GM19023 (cell line): ENCODE data around the gene CELF3.
"Not testable (repeated sequence)": the region's sequence is repeated elsewhere in the genome, so short reads cannot be mapped to it uniquely, and the experiment has no call there.

Source experiments
- ATAC-seq: cut with Tn5 transposase; IDR thresholded peaks from one replicate; pipeline ENCODE4 v1.9.1; 2021; ENCODE audit warnings: mild to moderate bottlenecking, moderate library complexity; ENCODE audit not compliant: unreplicated experiment

CELF3 gene

DNA sequence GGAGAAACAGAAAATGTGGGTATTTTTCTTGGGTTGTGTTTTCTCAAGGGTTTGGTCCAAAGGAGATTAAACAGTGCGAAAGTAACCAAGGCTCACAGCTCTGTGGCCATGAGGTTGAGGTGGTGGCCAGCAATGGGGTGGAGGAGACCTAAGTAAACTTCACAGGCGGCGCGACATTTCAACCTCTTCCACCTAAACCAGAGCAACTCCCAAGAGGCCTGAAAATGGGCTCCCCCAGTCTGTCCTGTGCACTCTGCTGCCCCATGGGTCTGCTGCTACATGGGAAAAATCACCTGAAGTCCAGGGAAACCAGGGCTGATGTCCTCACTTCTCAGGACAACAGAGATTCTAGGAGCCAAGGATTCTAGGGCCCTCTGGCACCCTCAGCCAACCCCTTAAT, 12.4 kb downstream of the CELF3 start:
- no peak for ATAC-seq

DNA sequence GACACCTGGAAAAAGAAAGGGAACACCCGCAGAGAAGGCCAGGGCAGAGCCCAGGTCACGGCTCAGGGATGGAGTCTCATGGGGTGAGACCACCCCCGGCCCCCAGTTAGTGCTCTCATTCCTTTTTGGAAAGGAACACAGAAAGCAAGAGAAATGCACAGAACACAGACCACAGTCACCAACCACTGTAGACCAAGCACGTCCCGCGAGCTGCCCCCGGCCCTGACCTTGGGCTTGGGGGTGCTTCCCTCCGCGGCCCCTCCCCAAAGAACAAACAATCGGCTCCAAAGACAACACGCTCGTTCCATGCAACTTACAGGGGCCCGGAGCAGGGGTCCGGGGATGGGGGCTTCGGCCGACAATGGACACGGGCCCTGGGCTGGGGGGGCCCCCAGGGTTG, 12.8 kb downstream of the CELF3 start:
- ATAC-seq, result no peak

DNA sequence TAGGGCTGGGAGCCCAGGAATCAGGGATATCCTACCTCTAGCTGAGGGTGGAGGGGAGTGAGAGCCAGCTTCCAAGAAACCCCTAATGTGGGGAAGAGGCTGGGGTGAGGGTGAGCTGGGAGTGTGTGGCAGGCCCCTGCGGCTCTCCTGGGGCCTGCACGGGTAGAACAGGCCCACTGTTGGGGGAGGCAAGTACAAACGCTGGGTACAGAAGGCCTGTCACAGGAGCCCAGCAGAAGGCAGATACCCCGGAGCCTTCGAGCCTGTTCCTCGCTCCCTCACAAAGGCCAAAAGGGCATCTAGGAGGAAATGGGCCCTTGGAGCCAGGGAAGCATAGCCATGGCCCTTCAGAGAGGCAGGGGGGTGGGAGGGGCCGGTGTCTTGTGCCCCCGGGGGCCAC, 13.7 kb downstream of the CELF3 start:
- no peak for ATAC-seq

GRCh38 chr1:151701515-151701914, 15.1 kb downstream of the CELF3 start:
- no peak for ATAC-seq

- ATAC-seq, result no peak
Measured at GRCh38 chr1:151693057-151693651, 23.4 kb downstream of the CELF3 start.

DNA sequence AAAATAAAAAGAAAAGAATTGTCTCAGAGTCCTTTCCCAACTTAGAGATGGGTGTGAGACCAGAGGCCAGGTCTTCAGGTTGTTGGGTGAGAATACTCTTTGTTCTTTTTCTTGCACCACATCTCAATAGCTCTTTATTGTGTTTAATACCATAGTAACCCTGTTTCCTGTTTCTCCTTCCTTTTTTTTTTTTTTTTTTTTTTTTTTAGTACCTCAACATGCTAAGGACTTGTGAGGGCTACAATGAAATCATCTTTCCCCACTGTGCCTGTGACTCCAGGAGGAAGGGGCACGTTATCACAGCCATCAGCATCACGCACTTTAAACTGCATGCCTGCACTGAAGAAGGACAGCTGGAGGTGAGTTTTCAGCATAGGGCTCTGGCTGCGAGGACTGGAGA, 24.4 kb downstream of the CELF3 start:
- ATAC-seq, result no peak

DNA sequence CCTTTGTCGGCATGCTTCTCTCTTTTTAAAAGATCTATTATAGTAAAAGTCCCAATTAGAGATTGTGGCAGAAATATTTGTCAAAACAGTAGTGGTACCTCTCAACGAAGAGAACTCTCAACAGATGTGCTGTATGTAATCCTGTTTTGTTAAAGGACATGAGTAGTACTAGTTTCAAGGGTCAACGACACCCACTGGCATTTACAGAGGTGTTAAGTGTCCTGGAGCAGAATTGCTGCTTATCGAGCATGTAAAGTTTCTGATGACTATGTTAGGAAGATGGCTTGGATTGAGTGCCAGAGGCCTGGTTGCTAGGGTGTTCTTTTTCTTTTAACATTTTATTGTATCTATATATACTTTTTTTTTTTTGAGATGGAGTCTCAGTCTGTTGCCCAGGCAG, 27.1 kb downstream of the CELF3 start:
- ATAC-seq, result no peak

GRCh38 chr1:151686561-151686960, 30.0 kb downstream of the CELF3 start:
- ATAC-seq, result no peak

GRCh38 chr1:151684128-151684527, 32.5 kb downstream of the CELF3 start:
- no peak for ATAC-seq

DNA sequence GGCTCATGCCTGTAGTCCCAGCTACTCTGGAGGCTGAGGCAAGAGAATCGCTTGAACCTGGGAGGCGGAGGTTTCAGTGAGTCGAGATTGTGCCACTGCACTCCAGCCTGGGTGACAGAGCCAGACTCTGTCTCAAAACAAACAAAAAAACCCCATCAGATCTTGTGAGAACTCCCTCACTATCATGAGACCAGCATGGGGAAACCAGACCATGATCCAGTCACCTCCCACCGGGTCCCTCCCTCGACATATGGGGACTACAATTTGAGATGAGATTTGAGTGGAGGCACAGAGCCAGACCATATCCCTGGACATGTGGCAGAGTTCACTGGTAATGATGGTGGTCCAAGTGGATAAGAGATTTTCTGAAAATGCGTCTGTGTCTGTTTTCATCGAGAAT, 33.7 kb downstream of the CELF3 start:
- not testable (repeated sequence) for ATAC-seq

DNA sequence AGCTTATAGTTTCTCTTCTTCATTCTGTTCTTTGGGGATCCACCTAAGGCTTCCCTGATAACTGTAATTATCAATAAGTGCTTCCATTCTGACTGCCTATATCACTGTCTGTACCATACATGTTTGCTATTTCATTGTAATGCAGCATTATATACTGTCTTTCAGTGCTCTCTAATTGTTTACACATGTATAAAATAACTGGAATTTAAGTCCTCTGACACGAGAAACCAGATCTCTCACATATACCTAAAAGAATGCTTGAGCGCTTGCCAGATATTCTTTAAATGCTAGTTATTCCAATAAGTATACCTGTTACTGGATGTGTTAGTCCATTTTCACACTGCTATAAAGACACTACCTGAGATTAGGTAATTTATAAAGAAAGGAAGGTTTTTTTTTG, 34.7 kb downstream of the CELF3 start:
- ATAC-seq, result no peak

DNA sequence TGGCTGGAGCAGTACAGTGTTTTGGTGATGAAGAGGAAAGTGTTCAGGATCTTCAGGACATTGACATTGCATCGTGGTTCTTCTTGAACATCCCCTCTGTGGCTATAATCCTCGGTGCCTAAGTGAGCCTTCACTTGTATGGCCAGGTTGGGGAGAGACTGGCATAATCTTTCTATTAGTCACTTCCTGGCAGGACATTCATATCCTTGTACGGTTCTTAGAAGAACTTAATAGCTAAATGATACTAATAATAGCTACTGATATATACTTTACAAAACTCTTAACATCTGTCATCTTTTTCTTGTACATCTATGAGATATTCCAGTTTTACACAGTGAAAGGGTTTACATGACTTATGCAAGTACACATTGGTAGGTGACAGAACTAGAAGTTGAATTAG, 35.8 kb downstream of the CELF3 start:
- no peak for ATAC-seq

DNA sequence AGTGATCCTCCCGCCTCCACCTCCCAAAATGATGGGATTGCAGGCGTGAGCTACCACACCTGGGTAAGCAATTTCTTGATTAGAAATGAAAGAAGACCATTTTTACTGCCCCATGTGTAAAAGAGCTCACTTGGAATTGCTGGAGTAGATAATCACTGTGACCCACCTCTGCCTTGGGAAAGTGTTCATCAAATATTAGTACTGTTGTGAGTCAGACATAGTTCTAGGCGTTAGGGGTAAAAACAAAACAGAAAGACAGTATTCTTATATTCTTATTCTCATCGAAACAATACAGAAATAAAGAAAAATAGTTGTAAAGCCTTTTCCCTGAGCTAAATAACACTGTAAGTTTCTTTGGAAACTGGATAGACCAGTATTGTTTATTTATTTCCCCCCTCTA, 36.2 kb downstream of the CELF3 start:
- ATAC-seq, result no peak

- no peak for ATAC-seq
Measured at GRCh38 chr1:151673407-151673806, 43.2 kb downstream of the CELF3 start.

DNA sequence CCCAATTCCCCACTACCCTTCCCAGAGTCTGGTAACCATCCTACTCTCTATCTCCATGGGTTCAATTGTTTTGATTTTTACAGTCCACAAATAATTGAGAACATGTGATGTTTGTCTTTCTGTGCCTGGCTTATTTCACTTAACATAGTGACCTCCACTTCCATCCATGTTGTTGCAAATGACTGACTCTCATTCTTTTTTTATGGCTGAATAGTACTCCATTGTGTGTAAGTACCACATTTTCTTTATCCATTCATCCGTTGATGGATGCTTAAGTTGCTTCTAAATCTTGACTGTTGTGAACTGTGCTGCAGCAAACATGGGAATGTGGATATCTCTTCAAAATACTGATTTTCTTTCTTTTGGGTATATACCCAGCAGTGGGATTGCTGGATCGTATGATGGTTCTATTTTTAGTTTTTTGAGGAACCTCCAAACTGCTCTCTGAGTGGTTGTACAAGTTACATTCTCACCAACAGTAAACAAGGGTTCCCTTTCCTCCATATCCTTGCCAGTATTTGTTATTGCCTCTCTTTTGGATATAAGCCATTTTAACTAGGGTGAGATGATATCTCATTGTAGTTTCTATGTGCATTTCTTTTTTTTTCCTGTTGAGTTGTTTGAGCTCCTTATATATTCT, 46.4 kb downstream of the CELF3 start:
- ATAC-seq, result not testable (repeated sequence)

DNA sequence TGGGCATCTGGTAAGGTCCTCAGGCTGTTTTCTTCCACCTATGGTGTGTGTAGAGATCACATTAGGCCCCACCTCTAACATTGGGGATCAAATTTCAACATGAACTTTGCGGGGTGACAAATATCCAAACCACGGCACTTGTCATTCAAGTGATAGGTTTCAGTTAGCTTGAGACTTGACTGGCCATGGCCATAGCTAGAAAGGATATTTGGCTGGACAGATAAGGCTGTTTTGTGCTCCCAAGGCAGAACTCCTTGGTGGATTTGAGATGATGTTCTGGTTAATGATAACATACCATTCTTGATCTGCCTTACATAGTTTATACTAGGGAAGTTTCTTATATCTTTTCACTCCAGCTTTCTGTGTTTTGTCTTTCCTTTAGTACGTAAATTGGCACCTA, 48.5 kb downstream of the CELF3 start:
- ATAC-seq, result no peak

- ATAC-seq, result no peak
Measured at GRCh38 chr1:151661751-151662150, 54.9 kb downstream of the CELF3 start.

GRCh38 chr1:151655371-151655770, 61.2 kb downstream of the CELF3 start:
- no peak for ATAC-seq

DNA sequence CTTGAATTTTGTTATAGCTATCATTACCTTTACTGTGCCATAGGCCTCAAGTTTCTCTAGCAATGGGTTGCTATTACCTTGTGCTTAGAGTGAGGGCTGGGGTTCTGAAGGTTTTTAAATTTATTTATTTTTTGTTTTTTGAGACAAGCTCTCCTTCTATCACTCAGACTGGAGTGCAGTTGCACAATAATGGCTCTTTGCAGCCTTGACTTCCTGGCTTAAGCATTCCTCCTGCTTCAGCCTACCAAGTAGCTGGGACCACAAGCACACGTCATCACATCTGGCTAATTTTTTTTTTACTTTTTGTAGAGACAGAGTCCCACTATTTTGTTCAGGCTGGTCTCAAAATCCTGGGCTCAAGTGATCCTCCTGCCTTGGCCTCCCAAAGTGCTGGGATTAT, 63.2 kb downstream of the CELF3 start:
- ATAC-seq, result no peak
